IPS-NIHi7 (cell line): Measurements from ENCODE around the gene KCNE2.

Experiments
- DNase-seq: peaks from one replicate; pipeline ENCODE4 v3.0.0; 2012; ENCODE audit warnings: mixed read lengths; ENCODE audit errors: extremely low spot score

KCNE2 gene

GRCh38 chr21:34363733-34364132 is at the start of gene KCNE2:
Gene KCNE2, plus strand, starts transcription at chr21:34364006. Its CDS starts 6,473 bp downstream, at chr21:34370479.
- DNase-seq, result no peak

GRCh38 chr21:34319585-34319984 is 44.2 kb upstream of the KCNE2 start:
- DNase-seq, result no peak

- no peak for DNase-seq
These were observed 43.8 kb upstream of the KCNE2 start for GRCh38 chr21:34320011-34320410.

- peak; percentile 38 for DNase-seq
These were observed 33.8 kb upstream of the KCNE2 start for GRCh38 chr21:34330055-34330454.

GRCh38 chr21:34331726-34332125 is 32.1 kb upstream of the KCNE2 start:
- DNase-seq, result no peak

- DNase-seq, result no peak
These were observed 31.5 kb upstream of the KCNE2 start for GRCh38 chr21:34332347-34332746.

- no peak for DNase-seq
These were observed 30.6 kb upstream of the KCNE2 start for GRCh38 chr21:34333121-34333739.

- DNase-seq, result no peak
These were observed 28.5 kb upstream of the KCNE2 start for GRCh38 chr21:34335316-34335715.

- no peak for DNase-seq
These were observed 27.6 kb upstream of the KCNE2 start for GRCh38 chr21:34336245-34336644.

GRCh38 chr21:34336756-34337391 is 26.9 kb upstream of the KCNE2 start:
- DNase-seq, result no peak

GRCh38 chr21:34337741-34338140 is 26.1 kb upstream of the KCNE2 start:
- DNase-seq, result no peak

GRCh38 chr21:34338226-34338625 is 25.6 kb upstream of the KCNE2 start:
- DNase-seq, result no peak

GRCh38 chr21:34340061-34340460 is 23.7 kb upstream of the KCNE2 start:
- no peak for DNase-seq

- DNase-seq, result no peak
These were observed 21.3 kb upstream of the KCNE2 start for GRCh38 chr21:34342476-34342875.

GRCh38 chr21:34343347-34343746 is 20.5 kb upstream of the KCNE2 start:
- no peak for DNase-seq

GRCh38 chr21:34343838-34344381 is 19.9 kb upstream of the KCNE2 start:
- no peak for DNase-seq

GRCh38 chr21:34344584-34344983 is 19.2 kb upstream of the KCNE2 start:
- DNase-seq, result no peak

- no peak for DNase-seq
These were observed 18.5 kb upstream of the KCNE2 start for GRCh38 chr21:34345091-34345871.

- no peak for DNase-seq
These were observed 17.9 kb upstream of the KCNE2 start for GRCh38 chr21:34345892-34346291.

GRCh38 chr21:34348890-34349519 is 14.8 kb upstream of the KCNE2 start:
- DNase-seq, result no peak

- peak; percentile 46 for DNase-seq
These were observed 12.0 kb upstream of the KCNE2 start for GRCh38 chr21:34351786-34352241.

GRCh38 chr21:34352556-34352955 is 11.2 kb upstream of the KCNE2 start:
- no peak for DNase-seq
